GM18868 (cell line): Measurements from ENCODE around the gene KANSL2.
"Not testable (repeated sequence)": the region's sequence is repeated elsewhere in the genome, so short reads cannot be mapped to it uniquely, and the experiment has no call there.

Experiments
- ATAC-seq: cut with Tn5 transposase; IDR thresholded peaks from one replicate; pipeline ENCODE4 v1.9.1; 2021; ENCODE audit warnings: mild to moderate bottlenecking, moderate library complexity; ENCODE audit not compliant: unreplicated experiment

Gene KANSL2, protein sequence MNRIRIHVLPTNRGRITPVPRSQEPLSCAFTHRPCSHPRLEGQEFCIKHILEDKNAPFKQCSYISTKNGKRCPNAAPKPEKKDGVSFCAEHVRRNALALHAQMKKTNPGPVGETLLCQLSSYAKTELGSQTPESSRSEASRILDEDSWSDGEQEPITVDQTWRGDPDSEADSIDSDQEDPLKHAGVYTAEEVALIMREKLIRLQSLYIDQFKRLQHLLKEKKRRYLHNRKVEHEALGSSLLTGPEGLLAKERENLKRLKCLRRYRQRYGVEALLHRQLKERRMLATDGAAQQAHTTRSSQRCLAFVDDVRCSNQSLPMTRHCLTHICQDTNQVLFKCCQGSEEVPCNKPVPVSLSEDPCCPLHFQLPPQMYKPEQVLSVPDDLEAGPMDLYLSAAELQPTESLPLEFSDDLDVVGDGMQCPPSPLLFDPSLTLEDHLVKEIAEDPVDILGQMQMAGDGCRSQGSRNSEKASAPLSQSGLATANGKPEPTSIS

DNA sequence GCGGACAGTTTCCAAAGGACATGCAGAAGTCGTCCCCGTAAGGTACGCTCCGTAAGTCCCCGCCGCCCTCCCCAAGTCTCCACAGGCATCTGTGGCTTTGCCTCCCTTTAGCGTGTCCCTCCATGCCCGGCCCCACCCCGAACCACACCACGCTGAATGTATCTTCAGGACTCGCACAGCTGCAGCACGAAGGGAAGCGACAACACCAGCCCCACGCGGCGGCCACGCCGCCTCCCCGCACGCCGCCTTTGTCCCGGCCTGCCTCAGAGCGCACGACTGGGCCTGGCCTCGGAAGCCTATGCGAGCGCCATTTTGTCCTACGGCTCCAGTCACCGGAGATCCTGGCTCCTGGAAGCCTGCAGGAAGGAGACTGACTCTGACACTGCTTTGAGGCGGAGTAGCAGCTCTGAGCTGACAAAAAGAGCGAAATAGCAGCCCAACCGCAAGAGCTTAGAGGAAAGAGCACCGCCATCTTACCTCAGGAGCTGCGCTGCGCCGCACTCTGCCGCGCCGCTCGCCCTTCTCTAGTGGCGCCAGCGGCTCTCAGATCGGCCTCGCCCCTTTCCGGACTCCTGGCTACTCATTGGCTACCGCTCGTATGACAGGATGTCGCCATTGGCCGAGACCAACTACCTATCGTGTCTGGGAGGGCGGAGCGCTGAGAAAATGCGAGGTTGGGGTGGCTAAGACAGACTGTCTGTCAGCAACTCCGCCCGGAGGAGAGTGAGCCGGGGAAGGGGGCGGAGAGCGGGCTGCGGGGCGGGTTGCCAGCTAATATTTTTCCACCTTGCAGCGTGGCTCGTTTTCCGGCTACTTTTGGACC lies at the start of gene KANSL2:
Gene KANSL2, minus strand, starts transcription at position 529 of the 823 bp plus-strand sequence. CDS start 606 bp downstream, outside the sequence.
- ATAC-seq = peak; percentile 99

DNA sequence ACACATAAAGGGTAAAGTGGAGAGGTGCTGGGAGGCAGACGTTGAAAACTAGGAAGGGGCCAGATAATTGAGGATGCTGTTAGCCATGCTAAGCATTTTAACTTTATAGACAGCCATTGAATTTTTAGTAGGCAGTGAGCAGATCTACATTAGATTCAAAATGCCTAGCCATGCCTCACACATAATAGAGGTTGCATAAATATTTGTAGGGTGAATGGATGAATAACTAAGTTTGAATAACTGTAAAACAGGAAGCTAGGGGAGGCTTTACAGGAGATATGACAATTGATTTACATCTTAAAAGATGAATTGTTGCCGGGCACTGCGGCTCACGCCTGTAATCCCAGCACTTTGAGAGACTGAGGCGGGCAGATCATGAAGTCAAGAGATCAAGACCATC lies 46.8 kb upstream of the KANSL2 start:
- ATAC-seq = no peak

DNA sequence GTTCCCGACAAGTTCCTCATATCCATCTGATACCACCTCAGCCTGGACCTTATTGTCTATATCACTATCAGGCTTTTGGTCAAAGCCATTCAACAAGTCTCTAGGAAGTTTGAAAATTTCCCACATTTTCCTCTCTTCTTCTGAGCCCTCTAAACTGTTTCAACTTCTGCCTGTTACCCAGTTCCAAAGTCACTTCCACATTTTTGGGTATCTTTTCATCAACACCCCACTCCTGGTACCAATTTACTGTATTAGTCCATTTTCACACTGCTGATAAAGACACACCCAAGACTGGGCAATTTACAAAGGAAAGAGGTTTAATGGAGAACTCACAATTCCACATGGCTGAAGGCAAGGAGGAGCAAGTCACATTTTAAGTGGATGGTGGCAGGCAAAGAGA lies 38.7 kb upstream of the KANSL2 start:
- not testable (repeated sequence) for ATAC-seq

DNA sequence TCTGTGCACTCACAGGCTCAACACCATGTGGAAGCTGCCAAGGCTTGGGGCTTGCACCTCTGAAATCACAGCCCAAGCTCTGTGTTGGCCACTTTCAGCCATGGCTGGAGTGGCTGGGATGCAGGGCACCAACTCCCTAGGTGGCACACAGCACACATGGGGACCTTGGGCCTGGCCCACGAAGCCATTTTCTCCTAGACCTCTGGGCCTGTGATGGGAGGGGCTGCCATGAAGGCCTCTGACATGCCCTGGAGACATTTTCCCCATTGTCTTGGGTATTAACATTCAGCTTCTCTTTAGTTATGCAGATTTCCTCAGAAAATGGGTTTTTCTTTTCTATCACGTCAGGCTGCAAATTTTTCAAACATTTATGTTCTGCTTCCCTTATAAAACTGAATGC lies 38.1 kb upstream of the KANSL2 start:
- not testable (repeated sequence) for ATAC-seq

DNA sequence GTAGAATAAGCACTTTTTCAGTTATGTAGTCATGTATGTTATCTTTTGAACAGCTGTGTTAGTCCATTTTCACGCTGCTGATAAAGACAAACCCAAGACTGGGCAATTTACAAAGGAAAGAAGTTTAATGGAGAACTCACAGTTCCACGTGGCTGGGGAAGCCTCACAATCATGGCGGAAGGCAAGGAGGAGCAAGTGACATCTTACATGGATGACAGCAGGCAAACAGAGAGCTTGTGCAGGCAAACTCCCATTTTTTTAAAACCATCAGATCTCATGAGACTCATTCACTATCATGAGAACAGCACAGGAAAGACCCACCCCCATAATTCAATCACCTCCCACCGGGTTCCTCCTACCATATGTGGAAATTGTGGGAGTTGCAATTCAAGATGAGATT lies 37.0 kb upstream of the KANSL2 start:
- ATAC-seq = not testable (repeated sequence)

DNA sequence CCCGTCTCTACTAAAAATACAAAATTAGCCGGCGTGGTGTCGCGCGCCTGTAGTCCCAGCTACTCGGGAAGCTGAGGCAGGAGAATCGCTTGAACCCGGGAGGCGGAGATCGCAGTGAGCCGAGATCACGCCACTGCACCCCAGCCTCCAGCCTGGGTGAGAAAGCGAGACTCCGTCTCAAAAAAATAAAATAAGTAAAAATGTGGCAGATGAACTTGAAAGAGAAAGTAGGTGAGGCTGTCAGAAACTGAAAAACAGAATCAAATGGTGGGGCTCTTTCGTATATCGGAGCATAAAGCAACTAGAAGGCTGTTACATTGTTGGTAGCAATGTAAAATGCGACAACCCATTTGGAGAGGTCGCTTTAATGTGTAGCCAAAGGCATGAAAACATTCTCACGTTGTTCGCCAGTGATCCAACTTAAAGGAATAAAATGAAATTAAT lies 35.2 kb upstream of the KANSL2 start:
- no peak for ATAC-seq

DNA sequence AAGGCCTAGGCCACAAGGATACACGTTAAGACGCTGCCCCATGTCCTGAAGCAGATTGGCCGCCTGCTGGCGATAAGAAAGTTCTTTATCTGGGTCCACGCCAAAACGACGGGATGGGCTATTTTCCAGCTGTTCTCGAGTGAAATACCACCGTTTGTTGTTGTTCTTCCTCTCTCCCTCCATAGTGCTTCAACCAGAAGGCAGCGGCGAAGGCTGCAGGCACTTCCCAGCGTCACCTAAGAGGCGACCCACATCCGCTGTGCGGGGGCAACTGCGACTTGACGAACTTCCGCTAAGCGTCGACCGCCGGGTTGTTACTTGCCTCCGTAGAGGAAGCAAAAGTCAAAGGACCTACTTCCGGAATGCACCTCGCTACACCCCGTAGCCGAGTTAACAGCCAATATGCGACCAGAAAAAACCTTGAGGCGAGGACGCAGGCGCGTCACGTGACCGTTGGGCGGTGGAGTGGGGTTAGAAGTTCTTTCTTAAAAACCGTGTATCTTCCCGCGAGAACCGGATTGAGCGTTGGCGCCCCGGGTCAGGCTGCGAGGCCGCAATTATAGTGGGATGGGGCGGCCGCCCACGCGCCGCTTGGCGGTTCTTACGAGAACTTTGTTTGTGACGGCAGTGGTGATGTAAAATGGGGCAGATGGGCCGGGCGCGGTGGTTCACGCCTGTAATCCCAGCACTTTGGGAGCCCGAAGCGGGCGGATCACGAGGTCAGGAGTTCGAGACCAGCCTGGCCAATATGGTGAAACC lies 34.6 kb upstream of the KANSL2 start, which contains the start of gene CCNT1:
Gene CCNT1, minus strand, starts transcription at position 215 of the 759 bp plus-strand sequence. Its CDS starts 32 bp downstream, at position 183.
- ATAC-seq = peak; percentile 98

DNA sequence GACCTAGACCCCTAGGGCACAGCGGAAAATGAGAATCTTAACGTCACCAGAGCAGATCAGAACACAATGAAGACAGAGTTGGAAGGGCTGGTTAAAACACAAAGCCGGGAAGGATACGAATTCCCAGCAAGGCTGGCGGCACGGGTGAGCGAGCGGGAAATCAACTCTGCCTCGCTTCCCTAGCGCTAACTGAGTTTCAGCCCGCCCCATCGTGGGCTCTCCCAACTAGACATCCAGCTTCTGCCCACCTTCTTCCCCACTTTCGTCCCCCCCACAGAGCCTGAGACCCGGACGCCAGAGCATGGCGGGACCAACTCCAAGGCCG lies 34.1 kb upstream of the KANSL2 start:
- peak; percentile 21 for ATAC-seq

DNA sequence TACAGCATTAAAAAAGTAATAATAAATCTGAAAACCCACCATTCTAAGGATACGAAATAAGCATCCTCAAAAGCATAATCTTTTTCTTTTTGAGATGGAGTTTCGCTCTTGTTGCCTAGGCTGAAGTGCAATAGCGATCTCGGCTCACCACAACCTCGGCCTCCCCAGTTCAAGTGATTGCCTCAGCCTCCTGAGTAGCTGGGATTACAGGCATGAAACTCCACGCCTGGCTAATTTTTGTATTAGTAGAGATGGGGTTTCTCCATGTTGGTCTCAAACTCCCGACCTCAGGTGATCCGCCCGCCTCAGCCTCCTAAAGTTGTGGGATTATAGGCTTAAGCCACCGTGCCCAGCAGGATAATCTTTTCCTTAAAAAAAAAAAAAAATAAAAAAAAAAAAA lies 30.2 kb upstream of the KANSL2 start:
- no peak for ATAC-seq

DNA sequence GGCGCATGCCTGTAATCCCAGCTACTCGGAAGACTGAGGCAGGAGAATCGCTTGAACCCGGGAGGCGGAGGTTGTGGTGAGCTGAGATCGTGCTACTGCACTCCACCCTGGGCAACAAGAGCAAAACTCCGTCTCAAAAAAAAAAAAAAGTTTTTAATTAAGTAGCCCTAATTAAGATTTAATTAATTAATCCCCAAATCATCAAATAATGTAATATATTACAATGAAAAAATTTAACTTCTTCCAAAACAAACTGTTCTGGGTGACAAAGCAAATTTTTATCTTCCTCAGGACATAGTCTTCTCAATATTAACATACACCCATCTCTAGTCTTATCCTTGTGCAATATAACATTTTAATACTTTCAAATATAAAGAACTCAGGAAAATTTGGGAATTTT lies 16.8 kb upstream of the KANSL2 start:
- ATAC-seq = not testable (repeated sequence)

DNA sequence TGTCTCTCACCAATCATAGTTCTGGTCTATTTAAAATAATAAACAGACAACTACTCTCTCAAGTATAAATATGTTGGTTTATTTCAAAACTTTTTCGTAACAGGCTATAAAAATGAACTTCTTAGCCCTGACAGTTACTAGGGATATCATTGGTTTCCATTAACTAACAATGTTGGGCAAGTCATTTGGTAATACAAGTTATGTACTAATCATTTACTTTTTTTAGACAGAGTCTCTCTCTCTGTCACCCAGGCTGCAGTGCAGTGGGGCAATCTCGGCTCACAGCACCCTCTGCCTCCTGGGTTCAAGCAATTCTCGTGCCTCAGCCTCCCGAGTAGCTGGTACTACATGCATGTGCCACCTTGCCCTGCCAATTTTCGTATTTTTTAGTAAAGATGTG lies 14.6 kb upstream of the KANSL2 start:
- ATAC-seq = no peak

DNA sequence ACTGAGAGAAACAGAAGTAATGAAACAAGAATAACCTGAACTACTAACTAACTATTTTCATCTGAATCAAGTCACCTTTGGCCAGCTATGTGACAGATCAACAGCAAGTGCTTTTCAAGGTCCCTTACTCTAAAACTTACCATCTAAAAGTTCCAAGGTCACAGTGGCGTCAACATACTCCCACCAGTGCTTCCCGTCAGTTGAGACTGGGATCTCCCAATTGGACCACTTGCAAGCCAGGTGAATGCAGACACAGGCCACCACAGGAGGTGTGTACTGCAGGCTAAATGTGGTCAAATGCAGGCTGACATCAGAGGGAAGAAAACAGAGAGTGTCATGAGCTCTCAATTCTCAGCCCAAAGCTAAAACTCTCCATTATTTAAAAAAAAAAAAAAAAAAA lies 13.8 kb upstream of the KANSL2 start:
- ATAC-seq = no peak

DNA sequence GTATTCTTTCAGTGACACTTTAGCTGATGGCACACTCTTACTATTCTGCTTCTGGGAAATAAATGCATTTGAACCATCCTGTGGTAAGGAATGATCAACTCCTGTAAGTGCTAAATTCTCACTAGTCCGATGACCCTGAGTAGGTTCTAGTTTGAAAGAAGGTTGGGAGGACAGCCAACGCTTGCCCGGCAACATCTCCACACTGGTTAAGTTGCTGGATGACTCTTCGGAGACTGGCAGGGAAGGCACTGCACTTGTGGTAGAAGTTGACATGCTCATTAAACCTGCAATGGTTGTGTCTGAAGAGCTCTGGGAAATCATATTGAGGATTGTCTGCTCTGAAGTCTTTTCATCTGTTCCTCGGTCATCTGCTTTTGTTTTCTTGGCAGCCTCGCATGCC lies 12.0 kb upstream of the KANSL2 start:
- ATAC-seq = no peak

DNA sequence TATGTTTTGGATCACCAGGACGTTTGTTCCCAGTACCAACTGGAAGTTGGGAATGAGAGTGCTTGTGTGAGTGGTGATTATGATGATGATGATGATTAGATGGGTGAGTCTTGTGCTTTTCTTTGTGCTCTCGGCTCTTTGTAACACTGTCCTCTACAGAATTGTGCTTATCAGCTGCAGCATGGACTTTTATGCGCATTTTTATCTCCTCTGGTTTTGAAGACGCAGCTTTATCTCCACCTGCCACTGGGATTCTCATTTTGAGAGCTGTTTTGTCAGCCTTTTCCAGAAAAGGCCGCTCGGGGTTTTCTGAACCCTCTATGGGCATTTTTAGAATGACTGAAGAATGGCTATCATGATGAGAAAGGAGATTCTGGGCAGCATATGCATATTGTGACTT lies 11.5 kb upstream of the KANSL2 start:
- ATAC-seq = no peak

DNA sequence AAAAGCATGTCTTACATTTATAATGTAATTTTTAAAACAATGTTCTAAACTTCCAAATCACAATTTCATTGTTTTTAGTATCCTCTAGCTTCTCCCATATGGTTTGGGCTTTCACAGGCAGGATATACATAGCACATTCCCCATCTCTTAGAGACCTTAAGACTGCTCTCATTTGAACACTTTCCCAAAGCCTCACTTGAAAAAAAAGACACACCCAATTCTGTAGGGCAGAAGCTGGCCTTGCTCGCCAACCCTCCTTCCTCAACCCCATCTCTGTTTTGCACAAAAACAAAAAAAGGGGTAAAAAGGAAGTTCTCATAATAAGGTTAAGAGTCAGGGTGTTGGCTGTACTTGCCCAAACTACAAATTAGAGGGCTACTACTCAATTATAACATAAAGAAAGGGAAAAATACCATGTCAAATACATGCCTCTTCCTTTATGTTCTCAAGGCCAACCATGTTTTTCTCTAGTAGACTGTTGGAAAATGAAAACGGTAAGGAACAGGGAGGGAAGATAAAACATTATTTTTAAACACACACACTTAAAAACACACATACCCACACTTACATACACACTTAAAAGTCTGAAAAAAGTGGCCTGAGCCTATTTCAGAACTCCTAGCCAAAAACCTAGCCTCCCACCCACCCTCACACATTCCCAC lies 9.9 kb upstream of the KANSL2 start:
- ATAC-seq = no peak

DNA sequence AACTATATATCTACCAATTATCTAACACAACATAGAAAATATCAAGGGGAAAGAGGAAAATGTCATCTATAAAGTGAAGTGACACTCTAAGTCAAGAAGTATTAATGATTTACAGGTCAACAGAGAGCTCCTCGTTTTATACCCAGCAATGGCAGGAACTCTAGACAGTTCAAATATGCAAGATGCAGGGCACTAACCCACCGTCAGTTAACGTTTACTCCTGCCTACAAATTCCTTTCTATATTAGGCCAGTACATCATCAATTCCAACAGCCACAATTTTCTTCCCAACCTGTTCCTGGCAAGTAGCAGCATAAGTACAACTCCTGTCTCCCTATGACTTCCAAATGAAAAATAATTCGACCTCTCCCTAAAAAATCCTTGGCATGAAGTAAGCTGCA lies 9.0 kb upstream of the KANSL2 start:
- ATAC-seq = no peak

DNA sequence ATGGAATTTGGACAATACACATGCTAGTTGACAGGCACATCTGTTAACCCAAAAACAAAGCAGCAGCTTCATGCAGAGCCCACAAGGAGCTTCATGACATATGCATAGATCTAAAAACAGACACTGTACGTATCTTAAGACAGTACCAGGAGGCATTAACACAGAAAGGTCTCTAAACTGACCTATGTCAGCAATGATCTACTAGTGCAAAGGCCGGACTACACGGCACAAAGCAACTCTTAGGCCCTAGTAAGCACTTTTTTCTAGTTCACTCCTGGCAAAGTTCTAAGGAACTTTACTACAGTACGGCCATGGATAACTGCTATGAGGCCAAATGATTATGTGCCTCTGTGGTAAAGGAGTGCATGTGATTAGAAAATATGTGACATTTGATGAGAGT lies 8.4 kb upstream of the KANSL2 start:
- ATAC-seq = no peak

DNA sequence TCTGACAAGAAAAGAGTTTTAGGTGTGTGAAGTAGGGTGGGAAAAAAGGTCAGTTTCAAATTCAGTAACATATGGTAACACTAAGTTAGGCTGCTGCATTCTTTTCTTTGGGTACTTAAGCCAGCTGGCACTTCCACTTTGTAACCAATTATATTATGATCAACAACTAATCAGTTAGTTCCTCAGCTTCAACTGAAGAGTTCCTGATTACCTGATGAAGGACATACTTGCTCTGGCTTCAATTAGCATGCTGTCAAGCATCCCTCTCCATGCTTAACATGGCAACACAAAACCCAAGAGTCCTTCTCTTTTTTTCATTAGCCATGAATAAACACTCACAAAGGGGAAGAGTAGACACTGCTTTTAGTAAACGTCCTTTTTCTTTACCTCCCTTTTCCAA lies 6.8 kb upstream of the KANSL2 start:
- no peak for ATAC-seq

DNA sequence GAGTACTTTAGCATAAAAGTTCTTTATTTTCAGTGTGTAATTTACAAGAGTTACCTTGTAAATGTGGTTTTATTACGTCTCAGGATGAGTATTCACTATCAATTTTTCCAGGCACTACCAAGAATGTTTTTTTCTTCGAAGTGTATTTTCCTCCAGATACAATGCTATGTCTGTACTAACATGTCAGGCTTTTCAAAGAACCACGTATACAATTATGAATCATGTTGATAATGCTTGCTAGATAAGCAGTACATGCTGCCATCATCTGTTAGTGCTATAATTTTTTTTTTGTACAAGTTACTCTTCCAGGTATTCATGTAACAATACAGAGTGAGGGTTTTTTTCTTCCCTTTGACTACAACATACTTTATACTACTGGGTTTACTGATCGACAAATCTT lies 5.6 kb upstream of the KANSL2 start:
- ATAC-seq = no peak

DNA sequence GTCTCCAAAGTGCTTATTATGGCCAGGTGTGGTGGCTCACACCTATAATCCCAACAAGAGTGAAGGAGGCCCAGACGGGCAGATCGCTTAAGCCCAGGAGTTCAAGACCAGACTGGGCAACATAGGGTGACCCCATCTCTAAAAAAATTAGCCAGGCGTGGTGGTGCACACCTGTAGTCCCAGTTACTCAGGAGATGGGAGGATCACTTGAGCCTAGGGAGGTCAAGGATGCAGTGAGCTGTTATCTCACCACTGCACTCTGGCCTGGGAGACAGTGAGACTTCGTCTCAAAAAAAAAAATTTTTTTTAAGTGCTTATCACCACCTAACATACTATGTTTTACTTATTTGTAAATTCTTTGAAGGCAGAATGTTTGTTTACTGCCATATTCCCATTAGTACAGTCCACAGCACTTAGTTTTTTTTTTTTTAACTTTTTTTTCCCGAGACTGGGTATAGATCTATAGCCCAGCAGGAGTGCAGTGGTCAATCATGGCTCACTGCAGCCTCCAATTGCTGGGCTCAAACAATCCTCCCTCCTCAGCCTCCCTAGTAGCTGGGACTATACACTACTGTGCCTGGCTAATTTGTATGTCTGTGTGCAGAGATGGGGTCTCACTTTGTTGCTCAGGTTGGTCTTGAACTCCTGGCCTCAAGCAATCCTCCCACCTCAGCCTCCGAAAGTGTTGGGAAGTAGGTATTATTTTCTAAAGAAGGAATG lies 4.7 kb upstream of the KANSL2 start:
- no peak for ATAC-seq
